DMS114 treated with DMSO at 0.1 percent for 48 hours (cell line): Measurements from ENCODE around the gene MSI2.
"Not testable (repeated sequence)": the region's sequence is repeated elsewhere in the genome, so short reads cannot be mapped to it uniquely, and the experiment has no call there.

Experiments
- DNase-seq: peaks from one replicate; lab custom pipeline; 2025; ENCODE audit not compliant: unreplicated experiment; lab: John Stamatoyannopoulos, UW

The MSI2 gene

DNA sequence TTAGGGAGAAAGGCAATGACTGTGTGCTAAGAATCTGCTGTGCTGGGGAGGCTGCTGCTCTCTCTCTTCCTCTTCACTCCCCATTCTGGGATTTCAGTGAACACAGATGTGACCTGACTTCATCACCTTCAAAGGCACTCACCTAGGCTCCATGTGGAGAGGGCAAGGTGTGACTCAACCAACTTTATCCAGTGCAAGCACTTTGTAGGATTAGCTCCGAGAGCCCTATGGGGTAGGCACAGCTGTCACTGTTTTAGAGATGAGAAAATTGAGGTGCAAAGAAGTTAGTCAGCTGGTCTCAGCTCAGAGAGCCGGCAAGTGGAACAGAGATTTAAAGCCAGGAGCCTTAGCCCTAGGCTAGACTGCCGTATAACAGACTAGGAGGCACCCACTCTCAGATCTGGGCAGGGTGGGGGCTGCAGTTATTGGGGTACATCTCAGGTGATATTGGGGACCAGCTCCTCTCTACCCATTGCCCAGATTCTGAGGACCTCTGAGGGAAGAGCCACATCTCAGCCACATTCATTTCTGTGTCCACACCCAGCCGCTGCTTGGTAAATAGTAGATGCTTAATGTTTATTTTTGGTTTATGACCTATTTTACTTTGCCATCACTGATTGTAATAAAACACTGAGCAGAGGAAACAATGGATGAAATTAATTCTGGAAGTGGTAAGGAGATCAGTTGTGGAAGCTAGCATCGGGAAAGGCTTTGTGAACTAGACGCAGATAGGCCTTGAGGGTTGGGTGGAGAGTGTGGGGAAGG, 350.0 kb downstream of the MSI2 start:
- DNase-seq = no peak

DNA sequence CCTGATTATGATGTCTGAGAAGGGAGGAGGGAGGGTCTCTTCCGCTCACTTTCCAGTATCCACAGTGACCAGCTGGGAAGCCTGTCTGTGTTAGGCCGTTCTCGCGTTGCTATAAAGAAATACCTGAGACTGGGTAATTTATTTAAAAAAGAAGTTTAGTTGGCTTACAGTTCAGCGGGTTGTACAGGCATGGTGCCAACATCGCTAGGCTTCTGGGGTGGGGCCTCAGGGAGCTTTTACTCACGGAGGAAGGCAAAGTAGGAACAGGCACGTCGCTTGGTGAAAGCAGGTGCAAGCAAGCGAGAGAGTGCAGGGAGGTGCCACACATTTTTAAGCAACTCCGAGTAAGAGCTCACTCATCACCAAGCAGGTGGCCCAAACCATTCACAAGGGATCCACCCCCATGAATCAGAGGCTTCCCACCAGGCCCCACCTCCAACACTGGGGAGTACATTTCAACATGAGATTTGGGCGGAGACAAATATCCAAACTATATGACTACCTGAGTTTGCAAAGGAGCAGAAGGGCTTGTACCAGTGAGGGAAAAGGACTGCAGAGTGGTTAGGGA, 351.3 kb downstream of the MSI2 start:
- DNase-seq = no peak

DNA sequence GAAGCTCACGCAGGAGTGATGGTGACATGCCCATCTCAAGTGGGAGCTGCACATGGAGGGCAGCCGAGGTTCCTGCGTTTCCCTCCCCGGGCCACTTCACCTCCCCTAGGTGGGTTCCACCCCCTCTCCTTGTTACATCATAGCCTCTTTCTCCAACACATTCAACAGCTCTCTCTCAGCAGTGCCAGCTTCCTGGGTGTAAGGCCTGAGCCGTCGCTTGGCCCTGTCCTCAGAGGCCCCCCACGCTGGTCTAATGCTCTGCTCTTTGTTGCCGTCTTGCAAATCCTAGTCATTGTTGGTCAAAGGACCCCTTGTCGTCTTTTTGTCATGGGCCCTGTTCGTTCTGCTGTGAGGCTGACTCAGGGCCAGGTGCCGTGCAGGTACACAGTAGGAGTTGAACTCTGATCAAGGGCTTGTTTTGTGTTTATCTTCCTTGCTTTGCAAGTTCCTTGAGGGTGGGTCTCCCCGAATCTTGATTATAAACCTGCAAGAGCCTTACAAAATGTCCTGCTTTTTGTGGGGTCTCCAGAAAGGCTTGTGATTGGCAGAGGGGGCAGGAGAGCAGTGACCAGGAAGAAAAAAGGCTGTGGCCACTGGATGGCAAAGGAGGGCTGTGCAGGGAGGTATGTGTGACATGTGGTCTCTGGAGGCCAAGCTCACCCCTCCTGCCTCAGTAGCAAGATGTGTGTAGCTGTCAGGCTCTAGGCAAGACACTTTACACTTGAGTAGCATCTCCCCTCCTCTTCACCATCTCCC, 352.2 kb downstream of the MSI2 start:
- no peak for DNase-seq

DNA sequence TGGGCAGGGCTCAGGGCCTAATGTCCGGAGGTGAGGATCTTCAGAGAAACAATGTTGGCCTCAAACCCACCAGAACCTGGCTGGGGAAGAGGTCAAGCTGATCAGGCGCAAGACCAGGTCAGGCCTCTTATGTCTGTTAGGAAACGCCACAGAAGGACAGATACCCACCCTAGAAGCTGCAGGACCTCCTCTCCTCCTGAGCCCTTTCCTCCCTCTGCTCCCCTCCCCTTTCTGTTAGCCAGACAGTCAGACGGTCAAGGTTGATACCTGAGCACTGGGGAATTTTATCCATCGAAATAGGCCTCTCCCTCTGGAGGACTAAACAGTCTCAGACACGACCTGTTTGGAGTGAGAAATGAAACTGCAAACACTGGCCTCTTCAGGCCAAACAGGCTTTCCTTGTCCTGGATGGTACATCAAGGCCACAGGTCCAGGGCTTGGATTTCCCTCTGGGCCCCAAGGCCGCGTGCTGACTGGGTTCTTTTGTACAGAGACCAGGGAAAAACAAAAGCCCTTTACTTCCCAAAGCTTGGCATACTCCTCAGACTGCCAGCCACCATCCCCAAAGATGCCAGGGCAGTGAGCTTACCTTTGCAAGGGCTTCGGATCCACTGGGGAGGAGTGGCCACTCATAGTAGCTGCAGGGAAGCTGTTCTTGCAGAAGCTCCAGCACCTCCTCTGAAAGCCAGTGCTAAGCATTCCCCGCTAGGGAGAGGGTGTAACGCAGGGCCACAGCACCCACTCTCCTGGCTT, 353.0 kb downstream of the MSI2 start:
- DNase-seq = no peak

DNA sequence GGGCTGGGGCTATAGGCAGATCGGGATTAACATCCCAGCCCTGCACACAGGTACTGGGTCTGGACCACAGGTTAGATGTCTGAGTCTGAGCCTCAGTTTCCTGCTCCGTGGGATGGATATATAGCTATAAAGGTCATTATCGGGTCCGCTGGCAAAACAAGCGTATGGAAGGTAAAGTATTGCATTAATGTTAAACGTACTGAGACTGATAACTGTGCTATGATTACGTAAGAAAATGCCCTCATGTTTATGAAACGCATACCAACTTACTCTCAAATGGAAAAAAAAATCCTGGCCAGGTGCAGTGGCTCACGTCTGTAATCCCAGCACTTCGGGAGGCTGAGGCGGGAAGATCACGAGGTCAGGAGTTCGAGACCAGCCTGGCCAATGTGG, 353.6 kb downstream of the MSI2 start:
- no peak for DNase-seq

DNA sequence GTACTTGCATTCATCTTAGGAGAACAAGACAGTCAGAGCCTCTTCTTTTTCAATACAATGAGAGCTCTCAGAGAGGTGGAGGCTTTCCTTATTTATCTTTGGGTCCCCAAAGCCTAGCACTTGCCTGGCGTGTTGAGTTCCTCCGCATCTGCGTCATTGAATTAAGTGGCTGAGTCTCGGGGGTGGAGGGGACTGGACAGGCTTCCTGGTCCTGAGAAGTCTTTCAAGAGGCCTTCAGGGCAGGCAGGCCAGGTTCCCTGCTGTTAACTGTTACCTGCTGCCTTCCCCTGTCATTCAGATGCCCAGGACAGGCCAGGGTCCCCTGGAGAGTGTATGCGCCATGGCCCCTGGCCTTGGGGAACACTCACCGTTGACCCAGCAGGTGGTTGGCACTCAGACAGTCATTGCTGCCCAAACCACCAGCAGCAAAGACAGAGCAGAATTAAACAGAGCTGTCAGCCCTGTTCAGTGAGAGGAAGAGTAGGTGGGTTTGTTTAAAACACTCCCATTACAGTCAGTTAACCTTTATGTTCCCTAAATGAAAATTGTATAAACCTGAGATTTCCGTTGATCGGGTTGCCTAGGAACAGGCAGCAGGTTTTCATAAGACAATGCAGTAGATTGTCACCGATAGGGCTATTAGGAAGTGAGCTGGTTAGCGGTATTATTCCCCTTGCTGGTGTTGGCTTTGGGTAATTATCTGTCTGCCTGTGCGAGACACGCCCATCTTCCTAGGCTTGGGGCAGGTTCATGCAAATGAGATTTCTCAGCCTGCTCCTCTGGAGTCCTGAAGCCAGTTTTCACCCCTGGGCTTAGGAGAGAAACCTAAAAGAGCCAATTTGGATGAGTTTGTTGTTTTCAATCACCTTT, 356.1 kb downstream of the MSI2 start:
- no peak for DNase-seq

DNA sequence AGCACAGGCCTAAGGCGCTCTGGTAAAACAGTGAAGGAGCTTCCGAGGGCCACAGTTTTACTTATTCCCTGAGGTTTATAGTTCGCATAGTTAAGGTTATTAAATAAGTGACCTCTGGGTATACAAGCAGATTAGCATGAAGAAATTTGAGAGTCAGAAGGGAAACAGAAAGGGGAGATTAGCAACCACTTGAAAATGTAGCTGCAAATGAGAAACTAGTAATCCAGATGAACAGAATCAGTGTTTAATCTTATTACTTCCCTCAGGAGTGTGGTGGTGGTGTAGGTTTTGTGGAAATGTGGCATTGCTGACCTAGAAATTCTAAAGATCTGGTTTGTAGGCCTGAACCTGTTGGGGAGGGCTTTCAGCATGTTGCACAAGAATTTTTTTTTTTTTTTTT, 358.4 kb downstream of the MSI2 start:
- DNase-seq = no peak

DNA sequence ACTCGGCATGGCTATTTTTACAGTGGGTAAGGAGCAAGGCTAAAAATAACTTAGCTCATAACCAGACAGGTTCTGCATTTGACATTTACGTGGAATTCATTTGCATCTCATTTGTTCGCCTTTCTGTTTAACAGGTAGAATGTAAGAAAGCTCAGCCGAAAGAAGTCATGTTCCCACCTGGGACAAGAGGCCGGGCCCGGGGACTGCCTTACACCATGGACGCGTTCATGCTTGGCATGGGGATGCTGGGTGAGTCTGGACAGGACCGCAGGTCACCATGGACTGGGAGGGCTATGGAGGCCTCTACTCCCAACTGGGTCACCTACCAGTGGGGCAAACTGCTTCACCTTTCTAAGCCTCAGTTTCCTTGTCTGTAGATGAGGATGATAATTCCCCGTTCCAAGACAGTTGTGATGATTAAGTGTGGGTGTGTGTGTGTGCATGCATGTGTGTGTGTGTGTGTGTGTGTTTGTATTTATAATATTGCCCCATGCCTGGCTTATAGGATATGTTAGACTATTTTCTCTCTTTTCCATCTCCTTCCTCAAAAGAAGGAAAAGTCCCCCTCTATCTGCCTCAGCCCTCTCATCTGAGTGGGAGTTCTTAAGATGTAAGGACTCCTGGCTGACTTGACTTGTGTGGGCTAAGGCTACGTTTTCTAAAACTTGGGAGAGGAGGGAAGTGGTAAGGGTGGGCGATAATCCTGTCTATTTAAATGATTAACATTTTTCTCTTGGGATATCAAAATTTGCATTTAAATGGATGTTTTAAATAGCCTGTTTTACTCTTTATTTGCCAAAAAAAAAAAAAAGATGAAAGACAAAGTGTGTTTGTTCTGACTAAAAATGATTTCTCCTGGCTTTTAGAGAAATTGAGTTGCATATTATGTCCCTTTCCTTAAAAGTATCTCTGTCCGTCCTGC, 359.8 kb downstream of the MSI2 start:
- no peak for DNase-seq

DNA sequence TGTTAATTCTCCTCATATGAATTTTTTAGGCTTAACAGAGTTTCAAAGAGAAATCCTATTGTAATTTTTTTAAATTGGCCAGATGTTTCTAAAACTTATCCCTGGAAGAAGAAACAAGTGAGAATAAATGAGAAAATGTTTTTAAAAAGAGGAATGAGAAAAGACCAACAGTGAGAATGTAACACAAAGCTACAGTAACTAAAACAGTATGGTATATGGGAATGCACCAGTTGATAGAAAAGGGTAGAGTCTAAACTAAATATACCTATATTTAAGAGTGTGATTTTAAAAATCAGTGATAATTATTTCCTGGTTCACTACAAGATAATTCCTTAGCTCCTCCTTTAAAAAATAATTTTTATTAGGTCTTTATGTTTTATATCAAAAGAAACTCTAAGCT, 360.9 kb downstream of the MSI2 start:
- no peak for DNase-seq

DNA sequence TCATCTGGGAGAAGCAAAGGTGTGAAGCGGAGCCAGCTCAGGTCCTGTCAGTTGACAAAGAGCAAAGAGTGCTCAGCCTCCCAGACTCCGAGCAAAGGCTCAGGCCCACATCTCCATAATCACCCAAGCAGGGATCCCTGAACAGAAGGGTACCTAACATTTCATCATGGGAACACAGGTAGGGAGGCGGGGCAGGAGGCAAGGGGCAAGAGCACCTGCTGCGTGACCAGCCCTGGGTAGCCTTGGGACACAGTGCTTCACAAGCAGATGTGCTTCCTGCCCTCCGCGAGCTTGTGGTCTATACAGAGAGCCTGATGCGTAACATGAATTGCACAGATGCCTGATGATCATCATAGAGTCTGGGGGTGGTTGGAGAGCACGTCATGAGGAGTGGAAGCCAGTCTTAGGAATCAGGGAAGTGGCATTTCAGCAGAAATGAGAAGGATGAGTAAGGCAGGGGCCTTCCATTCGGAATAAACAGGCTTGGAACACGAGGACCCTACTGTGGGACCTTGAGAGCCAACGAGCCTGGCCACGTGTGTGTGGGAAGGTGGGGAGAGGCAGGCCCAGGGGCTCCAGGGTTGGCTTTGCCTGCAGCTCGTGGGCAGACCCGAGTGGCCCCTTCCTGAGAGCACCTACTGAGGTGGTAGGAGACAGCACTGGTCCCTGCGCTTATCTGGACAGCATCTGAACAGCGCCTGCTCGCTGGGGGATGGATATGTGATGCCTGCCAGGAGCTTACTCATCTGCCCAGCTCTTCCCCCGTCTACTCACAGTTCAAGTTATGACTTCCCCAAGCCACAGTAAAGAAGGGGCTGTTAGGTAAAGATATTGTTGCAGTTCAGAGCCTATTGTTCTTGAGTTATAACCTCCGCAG, 363.0 kb downstream of the MSI2 start:
- no peak for DNase-seq

DNA sequence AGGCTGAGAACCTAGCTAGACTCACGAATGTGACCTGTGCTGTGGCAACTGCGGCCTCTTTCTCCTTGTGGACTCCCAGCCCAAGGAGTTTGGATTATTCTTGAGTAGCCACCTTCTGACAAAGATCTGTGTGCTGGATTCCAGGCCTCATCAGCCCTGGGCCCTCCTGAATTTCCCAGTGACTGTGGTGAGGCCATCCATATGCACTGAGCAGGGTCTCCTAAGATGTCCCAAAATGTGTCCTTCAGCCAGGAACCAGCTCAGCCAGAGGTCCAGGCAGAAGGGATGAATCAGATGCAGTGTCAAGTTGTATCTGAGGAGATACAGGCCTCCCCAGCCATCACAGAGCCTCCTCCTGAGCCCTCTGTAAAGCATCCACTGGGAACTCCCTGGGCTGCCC, 364.3 kb downstream of the MSI2 start:
- DNase-seq = no peak

DNA sequence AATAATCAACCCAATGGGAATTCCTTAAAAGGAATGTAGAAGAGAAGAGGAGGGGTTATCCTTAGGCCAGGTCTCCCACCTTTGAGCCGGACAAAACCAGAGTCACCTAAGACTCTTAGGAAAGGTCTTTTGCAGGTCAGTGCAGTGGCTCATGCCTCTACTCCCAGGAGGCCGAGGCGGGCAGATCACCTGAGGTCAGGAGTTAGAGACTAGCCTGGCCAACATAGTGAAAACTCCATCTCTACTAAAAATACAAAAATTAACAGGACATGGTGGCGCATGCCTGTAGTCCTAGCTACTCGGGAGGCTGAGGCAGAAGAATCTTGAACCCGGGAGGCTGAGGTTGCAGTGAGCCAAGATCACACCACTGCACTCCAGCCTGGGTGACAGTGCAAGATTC, 365.5 kb downstream of the MSI2 start:
- not testable (repeated sequence) for DNase-seq

DNA sequence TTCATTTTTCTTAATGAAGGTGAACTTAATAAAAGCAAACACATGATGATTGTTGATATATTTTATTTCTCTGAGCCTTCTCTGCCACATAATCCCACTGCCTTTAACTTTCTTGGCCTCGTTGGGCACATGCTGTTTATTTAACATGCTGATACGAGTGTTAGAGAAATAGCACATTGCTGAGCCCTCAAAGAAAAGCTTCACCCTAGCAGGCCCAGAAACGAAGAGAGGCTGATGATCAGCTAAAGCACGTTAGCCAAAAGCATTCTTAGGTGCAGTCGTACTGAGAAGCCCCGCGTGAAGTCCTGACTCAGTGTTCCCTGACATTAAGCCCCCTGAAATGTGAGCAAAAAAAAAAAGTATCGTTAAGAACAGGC, 366.0 kb downstream of the MSI2 start:
- no peak for DNase-seq

DNA sequence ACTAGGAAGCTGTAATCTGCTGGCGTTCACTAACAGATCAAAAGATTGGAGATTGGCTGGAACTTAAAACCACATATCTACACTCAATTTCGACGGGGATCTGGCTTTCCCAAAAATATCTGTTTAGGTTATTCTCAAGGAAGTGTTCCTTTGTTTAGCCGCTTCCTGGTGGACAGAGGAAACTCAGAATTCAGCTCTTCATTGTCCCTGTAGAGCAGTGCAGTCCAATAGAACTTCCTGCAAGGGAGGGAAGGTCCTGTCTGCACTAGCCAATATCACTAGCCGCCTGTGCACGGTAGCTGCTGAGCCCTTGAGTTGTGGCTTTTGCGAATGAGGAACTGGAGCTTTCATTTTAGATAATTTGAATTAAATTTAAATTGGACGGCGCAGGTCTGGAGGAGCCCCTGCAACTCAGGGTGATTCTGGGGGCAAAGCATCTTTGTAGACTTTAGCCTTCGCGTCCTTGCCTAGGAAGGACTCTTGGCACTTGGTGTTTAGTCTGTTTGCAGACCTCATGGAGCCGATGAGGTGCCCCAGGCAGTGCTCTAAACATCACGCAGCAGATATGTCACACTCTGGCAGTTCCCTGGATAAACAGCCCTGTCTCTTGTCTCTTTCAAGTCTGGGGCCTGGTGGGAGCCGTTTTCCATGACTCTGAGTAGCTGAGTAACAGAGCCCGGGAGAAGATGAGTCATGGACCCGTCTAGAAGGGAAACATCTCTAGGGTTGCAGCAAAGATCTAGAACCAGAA, 366.5 kb downstream of the MSI2 start:
- DNase-seq = no peak

DNA sequence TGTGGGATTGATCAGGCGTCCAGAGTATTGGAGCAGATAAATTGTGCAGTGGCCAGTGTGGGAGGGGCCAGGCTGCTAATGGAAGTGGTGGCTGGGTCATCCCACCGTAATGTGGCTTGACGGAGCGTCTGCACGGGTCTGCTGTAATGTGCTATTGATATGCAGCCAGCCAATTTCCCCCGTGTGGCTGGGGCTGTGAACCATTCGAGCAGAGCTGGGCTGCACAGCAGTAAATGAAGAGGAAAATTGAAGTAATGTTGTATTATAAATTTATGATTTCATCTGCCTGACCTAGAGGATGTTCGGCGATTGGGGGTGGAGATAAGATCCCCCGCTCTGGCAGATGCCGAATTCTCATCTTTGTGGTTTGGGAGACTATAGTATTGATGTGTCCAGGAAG, 367.3 kb downstream of the MSI2 start:
- DNase-seq = no peak

DNA sequence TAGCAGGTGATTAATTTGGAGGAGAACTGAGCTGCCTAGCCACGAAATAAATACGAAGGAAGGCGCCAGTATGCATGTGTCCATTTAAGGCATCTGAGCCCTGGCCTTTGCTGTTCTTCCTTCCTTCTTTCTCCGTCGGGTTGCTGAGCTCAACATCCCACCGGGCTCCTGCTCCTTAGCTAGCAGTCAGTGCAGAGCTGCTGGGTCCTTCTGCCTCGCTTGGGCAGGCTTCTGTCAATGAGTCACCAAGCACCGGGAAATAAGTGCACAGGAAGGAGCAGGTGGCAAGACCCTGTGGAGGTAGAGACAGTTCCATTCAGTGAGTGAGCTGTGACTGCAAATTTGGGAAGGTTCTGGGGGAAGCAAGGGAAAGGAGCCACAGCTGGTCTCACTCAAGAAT, 368.1 kb downstream of the MSI2 start:
- DNase-seq = no peak

DNA sequence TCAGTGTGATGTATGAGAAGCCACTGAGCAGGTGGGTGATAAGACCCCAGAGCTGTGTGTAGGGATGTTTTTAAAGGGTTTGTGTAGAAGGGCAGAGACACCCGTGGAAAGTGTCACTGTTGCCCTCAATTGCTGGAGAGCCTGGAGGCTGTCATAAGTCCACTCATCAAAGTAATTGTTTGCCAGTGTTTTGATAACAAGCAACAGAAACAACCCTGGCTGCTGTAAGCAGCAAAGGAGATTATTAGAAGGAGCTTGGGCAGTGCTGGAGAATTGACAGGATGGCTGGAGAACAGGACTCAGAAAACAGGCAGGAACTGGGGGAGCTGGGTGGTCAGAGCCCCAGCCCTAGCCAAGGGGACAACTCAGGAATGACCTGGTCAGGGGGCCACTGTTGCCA, 369.2 kb downstream of the MSI2 start:
- DNase-seq = no peak

DNA sequence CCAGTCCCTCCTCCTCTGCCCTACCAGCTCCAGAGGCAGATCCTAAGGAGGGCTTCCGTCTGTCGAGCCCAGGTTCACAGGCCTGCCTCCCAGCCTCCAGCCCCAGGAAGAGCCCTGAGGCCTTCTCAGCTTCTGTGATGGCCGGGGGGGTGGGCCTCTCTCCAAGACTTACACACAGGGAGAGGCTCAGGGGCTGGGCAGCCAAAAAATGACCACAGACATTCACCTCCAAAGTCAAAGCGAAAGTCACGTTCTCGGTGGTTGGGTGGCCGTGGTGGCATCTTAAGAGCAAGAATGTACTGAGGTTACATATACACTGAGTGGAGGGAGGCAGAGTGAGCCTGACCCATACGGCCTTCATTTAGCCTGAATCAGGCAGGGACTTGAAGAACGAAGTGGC, 369.6 kb downstream of the MSI2 start:
- DNase-seq = no peak
